Measurements from ENCODE around the gene MYO7A.

DNA sequence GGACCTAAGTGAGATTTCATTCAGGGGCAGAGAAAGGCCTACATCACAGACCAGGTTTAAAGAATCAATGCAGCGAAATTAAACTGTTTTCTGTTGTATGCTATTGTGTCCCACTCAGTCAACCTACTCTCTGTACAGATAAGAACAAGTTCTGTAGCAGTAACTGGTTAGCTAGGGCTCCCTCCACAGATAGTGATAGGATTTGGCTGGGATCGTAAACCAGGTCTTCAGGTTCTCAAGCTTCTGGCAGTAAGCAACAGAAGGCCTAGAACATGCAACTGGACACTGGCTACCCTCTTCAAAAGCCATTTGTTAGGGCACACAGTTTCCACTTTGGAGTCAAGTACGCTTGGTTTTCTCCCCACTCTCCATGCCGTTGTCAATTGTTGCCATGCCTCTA, 104.2 kb downstream of the MYO7A start:
- TF ChIP-seq, protein P1, sequence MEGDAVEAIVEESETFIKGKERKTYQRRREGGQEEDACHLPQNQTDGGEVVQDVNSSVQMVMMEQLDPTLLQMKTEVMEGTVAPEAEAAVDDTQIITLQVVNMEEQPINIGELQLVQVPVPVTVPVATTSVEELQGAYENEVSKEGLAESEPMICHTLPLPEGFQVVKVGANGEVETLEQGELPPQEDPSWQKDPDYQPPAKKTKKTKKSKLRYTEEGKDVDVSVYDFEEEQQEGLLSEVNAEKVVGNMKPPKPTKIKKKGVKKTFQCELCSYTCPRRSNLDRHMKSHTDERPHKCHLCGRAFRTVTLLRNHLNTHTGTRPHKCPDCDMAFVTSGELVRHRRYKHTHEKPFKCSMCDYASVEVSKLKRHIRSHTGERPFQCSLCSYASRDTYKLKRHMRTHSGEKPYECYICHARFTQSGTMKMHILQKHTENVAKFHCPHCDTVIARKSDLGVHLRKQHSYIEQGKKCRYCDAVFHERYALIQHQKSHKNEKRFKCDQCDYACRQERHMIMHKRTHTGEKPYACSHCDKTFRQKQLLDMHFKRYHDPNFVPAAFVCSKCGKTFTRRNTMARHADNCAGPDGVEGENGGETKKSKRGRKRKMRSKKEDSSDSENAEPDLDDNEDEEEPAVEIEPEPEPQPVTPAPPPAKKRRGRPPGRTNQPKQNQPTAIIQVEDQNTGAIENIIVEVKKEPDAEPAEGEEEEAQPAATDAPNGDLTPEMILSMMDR (conservative IDR thresholded peaks at IDR 0.05; ENCODE audit: low read length) = no peak
- no peak for TF ChIP-seq EZH2phosphoT487 (IDR thresholded peaks at IDR 0.05; ENCODE audit: borderline replicate concordance)

Measured in Loucy (cell line).